Kidney (tissue), 22 donors: ENCODE measurements around the gene NDUFS2. TPM values are rescaled to one million over a fixed set of nuclear protein-coding genes. Genes with fewer than 3 reads are reported as not detected.

ENCODE experiments used
- DNase-seq, 5 donors: peaks; one replicate each; pipeline ENCODE4 v3.0.0-alpha.2; 2013 to 2020
- FAIRE-seq: peaks from 2 replicates; lab custom pipeline; 2012; peaks lifted over from hg19 to GRCh38; lab: Jason Lieb, UNC
- H3K27ac ChIP-seq, 2 donors: one replicate each; pipeline ENCODE4 v1.7.0; 2013; ENCODE audit warnings: low read depth in 2 of 2, low read length in 2 of 2, inconsistent platforms in 1 of 2
- H3K27me3 ChIP-seq: one replicate; pipeline ENCODE4 v1.7.1; 2013; ENCODE audit warnings: low read length, inconsistent platforms; ENCODE audit not compliant: control insufficient read depth, insufficient read depth
- H3K36me3 ChIP-seq, 3 donors: one replicate each; pipeline versions ENCODE4 v1.7.0 to v1.7.1; 2013; ENCODE audit warnings: low read length in 3 of 3, control low read depth in 1 of 3, inconsistent platforms in 1 of 3; ENCODE audit not compliant: insufficient read depth in 3 of 3, control insufficient read depth in 2 of 3
- H3K4me1 ChIP-seq, 3 donors: one replicate each; pipeline versions ENCODE4 v1.7.0 to v1.7.1; 2013; ENCODE audit warnings: low read length in 3 of 3, inconsistent platforms in 1 of 3, low read depth in 1 of 3; ENCODE audit not compliant: control insufficient read depth in 2 of 3, insufficient read depth in 2 of 3
- H3K4me3 ChIP-seq, 3 donors: one replicate each; pipeline versions ENCODE4 v1.7.0 to v1.8.1; 2013; ENCODE audit warnings: low read length in 3 of 3, control low read depth in 1 of 3, inconsistent platforms in 1 of 3
- H3K9ac ChIP-seq, 3 donors: one replicate each; pipeline versions ENCODE4 v1.7.0 to v1.7.1; 2013; ENCODE audit warnings: low read length in 3 of 3, control low read depth in 1 of 3, inconsistent platforms in 1 of 3
- H3K9me3 ChIP-seq, 3 donors: one replicate each; pipeline versions ENCODE4 v1.7.0 to v1.7.1; 2013; ENCODE audit warnings: low read length in 3 of 3, control low read depth in 1 of 3, inconsistent platforms in 1 of 3; ENCODE audit not compliant: control insufficient read depth in 2 of 3, insufficient read depth in 1 of 3
- CTCF ChIP-seq: IDR thresholded peaks from 3 replicates; pipeline ENCODE4 v1.5.1; 2012; ENCODE audit warnings: mild to moderate bottlenecking, moderate library complexity, borderline replicate concordance; ENCODE audit not compliant: insufficient read depth; ENCODE audit errors: extremely low read depth
- intact Hi-C: fragments of 100-400 bp; cut with DNase I; formaldehyde crosslinking; loops from one replicate; pipeline ENCODE4 v1.11.1; 2022
- long read RNA-seq, 10 donors: library from polyadenylated mRNA in 1 of 10; unstranded in 1 of 10; transcript quantifications; one replicate each; pipeline ENCODE4 v2.0.0 and lab custom pipeline, GENCODE V29; 2021 to 2026
- polyA plus RNA-seq: library from polyadenylated mRNA; stranded (reverse); fragments of 350-450 nt; fragmentation: Illumina TruSeq; extraction: RNeasy Lipid Tissue Mini Kit (QIAGEN cat#74804); gene quantifications from one replicate; pipeline ENCODE4 v1.2.3, GENCODE V29; 2014; ENCODE audit warnings: low read depth, low replicate concordance; ENCODE audit not compliant: insufficient read depth
- total RNA-seq: library from RNA; stranded (reverse); fragmentation: NEBNext Ultra II Directional; extraction: Animal tissue kit (Norgen Biotek cat#: 25700); gene quantifications from one replicate; pipeline ENCODE4 v1.2.1, GENCODE V29; 2021
- donor health status: control.
- donor health status: control.
- donor health status: control.
- donor health status: control.
- donor health status: control.
- donor health status: DM: yes; HTN: yes; CAD: no.
- donor health status: Normal renal cell carcinoma (clear cell type).

The NDUFS2 gene
- total RNA-seq (92.7 TPM), polyA plus RNA-seq (197 TPM)
- long read RNA-seq, donor 1, partial matches to known transcripts, result 30 of 30 reads
- long read RNA-seq, donor 1, other reads (novel, unspliced or antisense), result 0 of 30 reads
- long read RNA-seq, donor 2, partial matches to known transcripts, result 37 of 39 reads
- long read RNA-seq, donor 2, other reads (novel, unspliced or antisense), result 0 of 39 reads
- long read RNA-seq, donor 3, partial matches to known transcripts, result 67 of 73 reads
- long read RNA-seq, donor 3, other reads (novel, unspliced or antisense), result 0 of 73 reads
- long read RNA-seq, donor 4, partial matches to known transcripts, result 19 of 19 reads
- long read RNA-seq, donor 4, other reads (novel, unspliced or antisense), result 0 of 19 reads
- long read RNA-seq, donor 5, result 0 reads
- long read RNA-seq, donor 6, partial matches to known transcripts, result 23 of 24 reads
- long read RNA-seq, donor 6, other reads (novel, unspliced or antisense), result 0 of 24 reads
- long read RNA-seq, donor 7, partial matches to known transcripts, result 97 of 107 reads
- long read RNA-seq, donor 7, other reads (novel, unspliced or antisense), result 10 of 107 reads
- long read RNA-seq, donor 8, partial matches to known transcripts, result 26 of 27 reads
- long read RNA-seq, donor 8, other reads (novel, unspliced or antisense), result 0 of 27 reads
- long read RNA-seq, donor 9, partial matches to known transcripts, result 16 of 16 reads
- long read RNA-seq, donor 9, other reads (novel, unspliced or antisense), result 0 of 16 reads
- long read RNA-seq, donor 10, partial matches to known transcripts, result 20 of 21 reads
- long read RNA-seq, donor 10, other reads (novel, unspliced or antisense), result 0 of 21 reads

DNA sequence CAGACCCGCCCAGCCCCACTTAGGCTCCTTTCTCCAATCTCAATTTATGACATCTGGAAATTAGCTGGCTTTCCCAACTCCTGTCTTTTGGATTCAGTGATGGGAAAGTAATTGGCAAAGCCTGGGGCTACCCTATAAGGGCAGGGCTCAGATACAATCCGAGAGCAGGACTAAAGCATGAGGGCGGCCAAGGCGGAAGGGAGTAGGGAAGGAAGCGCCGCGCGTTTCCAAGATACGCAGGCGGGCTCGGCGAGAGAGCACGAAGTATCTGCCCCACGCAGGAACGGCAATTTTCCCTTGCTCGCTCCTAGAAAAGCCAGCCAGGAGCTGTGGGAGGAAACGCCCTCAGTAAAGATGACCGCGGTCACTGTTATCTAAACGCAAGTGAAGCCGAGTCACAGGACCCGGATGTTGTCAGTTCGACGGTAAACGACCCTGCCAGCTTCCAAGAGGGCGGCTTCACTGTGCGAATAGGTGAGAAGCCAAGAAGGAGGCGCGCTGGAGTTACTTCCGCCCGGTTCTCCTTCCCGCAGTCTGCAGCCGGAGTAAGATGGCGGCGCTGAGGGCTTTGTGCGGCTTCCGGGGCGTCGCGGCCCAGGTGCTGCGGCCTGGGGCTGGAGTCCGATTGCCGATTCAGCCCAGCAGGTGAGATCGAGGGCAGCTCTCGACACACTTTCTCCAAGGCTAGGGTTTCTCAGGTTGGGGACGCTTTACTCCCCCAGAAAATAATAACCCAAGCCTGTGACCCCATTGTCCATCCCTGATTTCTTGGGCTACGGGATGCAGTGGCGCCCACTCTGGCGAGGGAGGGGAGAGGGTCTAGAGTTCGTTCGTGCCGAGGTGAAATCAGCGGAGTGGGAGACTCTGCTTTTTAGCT, at the start of gene NDUFS2:
NDUFS2 (plus strand) TSS at position 532 of the 877 bp plus-strand sequence; CDS start at position 551, 19 bp downstream.
- peak; percentile 88 for FAIRE-seq
- H3K4me3 ChIP-seq, result peak within 1 kb of the TSS; percentile 96 to 98 (median 98)
- intact Hi-C loops, result no loop called here
- peaks cover 4 to 29% (median 8%) of the 10 kb centered on the region in 3 donors for H3K36me3 ChIP-seq
- no peaks in the 10 kb centered on the region for H3K27me3 ChIP-seq
- no peaks in the 10 kb centered on the region for H3K9me3 ChIP-seq
- peak within 1 kb of the TSS; percentile 93 to 99 (median 93) for H3K9ac ChIP-seq
- no peak for TF ChIP-seq CTCF
- H3K4me1 ChIP-seq, result peaks cover 0 to 47% (median 38%) of the 10 kb centered on the region in 3 donors
- peak within 1 kb of the TSS; percentile 99 for H3K27ac ChIP-seq
- DNase-seq, result peak; percentile 98 to 100 (median 99)

GRCh38 chr1:161153176-161153575, 49.0 kb upstream of the NDUFS2 start:
- Histone ChIP-seq H3K4me1 (peaks cover 0 to 3% (median 0%) of the 10 kb centered on the region in 3 donors), H3K36me3 (peaks cover 0 to 1% (median 0%) of the 10 kb centered on the region in 3 donors), H3K27ac (no peak overlapping the region), H3K9me3 (no peaks in the 10 kb centered on the region), H3K9ac (peak overlapping the region in 1 of 3 donors; percentile 100), H3K27me3 (no peaks in the 10 kb centered on the region), H3K4me3 (peak overlapping the region; percentile 86 to 100 (median 95))
- FAIRE-seq, result no peak
- DNase-seq, result peak in 1 of 5 donors; percentile 28
- intact Hi-C loops, result no loop called here
- TF ChIP-seq CTCF, result no peak

DNA sequence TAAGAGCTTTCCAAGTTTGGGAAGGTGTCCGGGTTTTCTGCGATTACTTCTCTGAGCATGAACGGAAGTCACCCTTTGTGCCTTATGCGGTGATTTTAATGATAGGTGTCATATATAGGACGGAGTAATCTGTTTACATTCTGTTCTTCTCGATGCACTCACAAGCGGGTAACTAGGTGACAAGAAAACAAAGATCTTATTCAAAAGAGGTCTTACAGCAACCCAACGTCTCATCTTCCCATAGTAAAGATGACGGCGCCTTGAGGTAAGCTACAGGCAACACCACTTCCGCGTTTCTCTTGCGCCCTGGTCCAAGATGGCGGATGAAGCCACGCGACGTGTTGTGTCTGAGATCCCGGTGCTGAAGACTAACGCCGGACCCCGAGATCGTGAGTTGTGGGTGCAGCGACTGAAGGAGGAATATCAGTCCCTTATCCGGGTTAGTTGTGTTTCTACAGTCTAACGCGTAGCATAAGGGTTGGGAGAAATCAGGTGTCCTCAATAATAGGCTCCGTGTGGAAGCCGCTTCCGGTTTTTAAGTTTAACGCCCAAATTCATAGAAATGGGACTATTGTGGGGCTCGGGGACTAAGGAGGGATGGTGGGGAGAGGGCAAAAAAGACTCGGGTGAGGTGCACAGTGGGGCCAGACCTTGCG, 48.4 kb upstream of the NDUFS2 start, which contains the start of gene UFC1:
UFC1 (plus strand) TSS at position 297 of the 656 bp plus-strand sequence; CDS start at position 317, 20 bp downstream.
- Histone ChIP-seq H3K9ac (peak within 1 kb of the TSS; percentile 81 to 100 (median 81)), H3K4me1 (peaks cover 0 to 3% (median 2%) of the 10 kb centered on the region in 3 donors), H3K27me3 (no peaks in the 10 kb centered on the region), H3K27ac (peak within 1 kb of the TSS; percentile 96), H3K4me3 (peak within 1 kb of the TSS; percentile 86 to 100 (median 95)), H3K36me3 (peaks cover 0 to 4% (median 0%) of the 10 kb centered on the region in 3 donors), H3K9me3 (no peaks in the 10 kb centered on the region)
- intact Hi-C loops, result no loop called here
- FAIRE-seq, result no peak
- peak; percentile 84 to 96 (median 89) for DNase-seq
- TF ChIP-seq CTCF, result no peak
